Superior temporal gyrus (tissue), 1 donor: ENCODE results near the gene OSCP1.

Experiments
- DNase-seq: peaks from one replicate; pipeline ENCODE4 v3.0.0-alpha.2; 2016; ENCODE audit errors: extremely low spot score

The OSCP1 gene

GRCh38 chr1:36447450-36447849, 2.8 kb downstream of the OSCP1 start:
- no peak for DNase-seq

- no peak for DNase-seq
Observed at GRCh38 chr1:36446746-36447145, 3.5 kb downstream of the OSCP1 start.

GRCh38 chr1:36446271-36446670, 4.0 kb downstream of the OSCP1 start:
- DNase-seq = no peak

GRCh38 chr1:36443297-36443696, 7.0 kb downstream of the OSCP1 start:
- DNase-seq = no peak

GRCh38 chr1:36442337-36442736, 7.9 kb downstream of the OSCP1 start:
- DNase-seq = no peak

DNA sequence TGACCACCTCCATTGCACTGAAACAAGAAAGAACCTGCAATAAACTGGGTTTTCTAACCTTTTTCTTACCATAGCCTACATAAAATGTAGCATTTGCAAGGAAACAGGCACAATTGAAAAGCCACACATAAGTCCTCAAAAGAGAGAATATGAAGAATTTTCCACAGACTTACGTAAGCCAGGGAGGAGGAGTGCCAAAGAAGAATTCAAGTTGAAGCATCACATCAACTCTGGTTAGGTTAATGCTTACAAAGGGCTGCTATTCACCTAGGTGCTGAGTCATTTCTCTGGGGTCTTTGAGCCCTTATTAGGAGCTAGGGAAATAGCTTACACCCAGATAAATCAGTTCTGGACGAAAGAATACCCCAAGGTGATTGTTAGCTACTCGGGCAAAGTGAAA, 9.6 kb downstream of the OSCP1 start:
- no peak for DNase-seq

GRCh38 chr1:36440044-36440443, 10.2 kb downstream of the OSCP1 start:
- no peak for DNase-seq

DNA sequence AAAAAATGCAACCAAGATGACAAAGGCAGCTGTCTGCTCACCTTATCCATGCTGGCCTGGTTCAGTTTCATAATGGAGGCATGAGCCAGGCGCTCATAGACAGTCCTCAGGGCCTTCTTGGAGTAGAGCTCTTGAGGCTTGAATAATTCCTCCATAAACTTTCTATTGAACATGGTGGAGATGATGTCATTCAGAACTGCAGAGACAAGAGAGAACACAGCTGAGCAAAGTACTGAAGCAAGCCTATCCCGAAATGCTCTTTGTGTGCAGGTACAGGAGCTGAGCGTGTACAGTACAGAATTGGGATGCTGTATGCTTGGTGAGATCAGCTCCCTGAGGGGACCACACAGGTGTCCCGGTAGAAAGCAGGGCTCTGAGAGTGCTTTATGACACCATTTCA, 11.5 kb downstream of the OSCP1 start:
- DNase-seq = no peak

GRCh38 chr1:36436821-36437220, 13.4 kb downstream of the OSCP1 start:
- DNase-seq = no peak

- DNase-seq = no peak
Observed at GRCh38 chr1:36433102-36433501, 17.1 kb downstream of the OSCP1 start.

GRCh38 chr1:36432616-36433015, 17.6 kb downstream of the OSCP1 start:
- DNase-seq = no peak

DNA sequence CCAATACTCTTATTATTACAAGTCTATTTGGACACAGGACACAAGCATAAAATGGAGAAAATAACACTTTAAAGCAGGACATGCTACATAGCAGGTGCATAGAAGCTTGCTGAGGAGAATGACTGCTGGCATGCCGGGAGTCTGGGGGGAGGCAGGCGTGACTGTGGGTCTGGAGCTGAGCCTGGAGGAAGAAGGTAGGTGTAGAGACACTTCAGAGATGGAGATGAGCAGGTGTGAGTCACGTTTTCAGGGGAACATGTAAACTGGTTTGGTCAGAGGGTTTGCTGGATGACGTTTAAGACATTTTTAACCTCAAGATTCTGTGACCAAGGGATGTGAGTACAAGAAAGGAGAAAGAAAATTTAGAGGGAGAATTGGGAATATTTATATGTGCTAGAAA, 24.5 kb downstream of the OSCP1 start:
- DNase-seq = no peak

- no peak for DNase-seq
Observed at GRCh38 chr1:36421649-36422048, 28.6 kb downstream of the OSCP1 start.

GRCh38 chr1:36420836-36421317, 29.4 kb downstream of the OSCP1 start:
- DNase-seq = peak; percentile 92

DNA sequence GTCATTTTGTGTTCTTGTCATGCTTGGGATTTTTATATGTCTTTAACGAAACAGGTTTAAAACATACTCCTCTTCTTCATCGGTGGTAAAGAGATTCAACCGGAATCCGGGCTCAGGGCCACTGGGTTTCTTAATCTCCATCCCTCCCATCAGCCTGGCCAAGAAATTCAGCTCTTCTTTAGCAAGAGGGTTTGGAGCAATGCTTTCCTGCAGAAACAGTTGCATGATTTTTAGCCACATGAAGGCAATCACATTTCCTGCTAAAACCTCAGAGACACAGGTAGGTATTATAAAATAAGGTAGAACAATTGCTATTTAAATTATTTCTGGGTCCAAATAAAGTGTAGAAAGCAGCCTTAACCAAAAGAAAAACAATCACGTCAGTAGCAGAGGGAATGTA, 29.8 kb downstream of the OSCP1 start:
- no peak for DNase-seq

DNA sequence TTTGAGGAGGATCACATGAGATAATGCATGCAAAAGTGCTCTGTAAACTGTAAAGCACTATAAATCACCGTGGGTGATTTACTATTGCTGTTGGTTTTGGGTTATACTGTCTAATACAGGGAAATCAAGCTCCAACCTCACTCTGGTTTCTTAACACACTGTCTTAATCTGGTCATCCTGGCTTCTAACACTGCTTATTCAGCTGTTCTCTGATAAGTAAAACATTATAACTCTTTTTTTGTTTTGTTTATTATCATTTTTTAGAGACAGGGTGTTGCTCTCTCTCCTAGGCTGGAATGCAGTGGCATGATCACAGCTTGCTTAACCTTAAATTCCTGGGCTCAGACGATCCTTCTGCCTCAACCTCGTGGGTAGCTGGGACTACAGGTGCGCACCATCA, 30.7 kb downstream of the OSCP1 start:
- DNase-seq = no peak

DNA sequence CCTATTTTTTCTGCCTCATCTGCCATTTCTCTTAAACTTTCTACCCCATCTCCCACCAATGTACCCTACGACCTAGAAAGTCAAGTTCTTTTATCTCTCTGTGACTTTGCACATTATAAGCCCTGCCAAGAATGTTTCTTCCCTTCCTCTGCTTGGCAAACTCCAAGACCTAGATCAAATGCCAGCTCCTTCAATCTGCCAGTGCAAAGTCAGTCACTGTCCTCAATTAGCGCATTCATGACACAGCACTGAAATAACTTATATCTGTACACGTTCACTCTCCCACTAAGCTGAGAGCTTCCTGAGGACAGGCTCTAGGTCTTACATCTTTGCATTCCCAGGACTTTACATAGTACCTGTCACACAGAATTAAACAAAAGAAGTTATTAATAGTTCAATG, 31.1 kb downstream of the OSCP1 start:
- DNase-seq = no peak

DNA sequence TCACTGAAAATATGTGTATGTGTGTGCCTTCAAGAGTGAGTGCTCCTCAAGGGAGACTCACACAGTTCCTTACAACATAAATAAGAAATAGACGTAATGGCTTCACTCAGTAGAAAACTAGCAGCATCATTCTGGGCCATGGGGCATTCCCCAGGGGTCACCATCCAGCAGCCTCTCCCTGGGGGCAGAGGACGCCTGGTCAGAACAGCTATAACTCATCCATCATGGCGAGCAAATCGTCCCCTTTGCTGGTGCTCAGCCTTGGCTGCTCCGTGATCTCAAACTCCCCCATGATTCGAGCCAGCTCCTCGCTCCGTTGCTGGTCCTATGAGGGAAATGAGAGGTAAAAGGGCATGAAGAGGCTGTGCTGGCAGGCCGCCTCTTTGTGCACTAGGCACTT, 32.3 kb downstream of the OSCP1 start:
- DNase-seq = no peak

DNA sequence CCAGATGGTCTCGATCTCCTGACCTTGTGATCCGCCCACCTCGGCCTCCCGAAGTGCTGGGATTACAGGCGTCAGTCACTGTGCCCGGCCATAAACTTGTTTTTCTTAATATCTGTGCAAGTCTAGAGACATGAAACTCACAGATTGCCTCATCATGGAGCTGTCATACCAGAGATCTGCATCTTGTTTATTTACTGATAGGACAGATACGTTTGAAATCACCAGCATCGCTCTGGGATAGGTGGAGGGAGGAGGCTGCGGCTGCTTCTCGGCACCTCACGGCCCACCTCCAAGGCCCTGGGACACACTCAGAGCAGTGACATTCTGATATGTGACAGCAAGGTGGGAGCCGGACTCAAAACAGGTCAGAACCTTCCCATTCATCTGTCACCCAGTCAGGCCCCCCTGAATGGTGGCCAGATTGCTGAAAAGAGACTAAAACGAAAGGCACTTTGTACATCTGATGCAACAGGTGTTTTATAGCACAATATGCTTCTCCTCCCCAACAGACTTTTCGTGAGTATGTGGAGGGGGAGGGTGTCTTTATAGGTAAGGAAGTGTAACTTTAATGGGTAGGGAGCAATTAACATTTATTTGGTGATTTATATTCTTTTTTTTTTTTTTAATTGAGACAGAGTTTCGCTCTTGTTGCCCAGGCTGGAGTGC, 34.5 kb downstream of the OSCP1 start:
- DNase-seq = no peak

- no peak for DNase-seq
Observed at GRCh38 chr1:36414384-36414783, 35.9 kb downstream of the OSCP1 start.

DNA sequence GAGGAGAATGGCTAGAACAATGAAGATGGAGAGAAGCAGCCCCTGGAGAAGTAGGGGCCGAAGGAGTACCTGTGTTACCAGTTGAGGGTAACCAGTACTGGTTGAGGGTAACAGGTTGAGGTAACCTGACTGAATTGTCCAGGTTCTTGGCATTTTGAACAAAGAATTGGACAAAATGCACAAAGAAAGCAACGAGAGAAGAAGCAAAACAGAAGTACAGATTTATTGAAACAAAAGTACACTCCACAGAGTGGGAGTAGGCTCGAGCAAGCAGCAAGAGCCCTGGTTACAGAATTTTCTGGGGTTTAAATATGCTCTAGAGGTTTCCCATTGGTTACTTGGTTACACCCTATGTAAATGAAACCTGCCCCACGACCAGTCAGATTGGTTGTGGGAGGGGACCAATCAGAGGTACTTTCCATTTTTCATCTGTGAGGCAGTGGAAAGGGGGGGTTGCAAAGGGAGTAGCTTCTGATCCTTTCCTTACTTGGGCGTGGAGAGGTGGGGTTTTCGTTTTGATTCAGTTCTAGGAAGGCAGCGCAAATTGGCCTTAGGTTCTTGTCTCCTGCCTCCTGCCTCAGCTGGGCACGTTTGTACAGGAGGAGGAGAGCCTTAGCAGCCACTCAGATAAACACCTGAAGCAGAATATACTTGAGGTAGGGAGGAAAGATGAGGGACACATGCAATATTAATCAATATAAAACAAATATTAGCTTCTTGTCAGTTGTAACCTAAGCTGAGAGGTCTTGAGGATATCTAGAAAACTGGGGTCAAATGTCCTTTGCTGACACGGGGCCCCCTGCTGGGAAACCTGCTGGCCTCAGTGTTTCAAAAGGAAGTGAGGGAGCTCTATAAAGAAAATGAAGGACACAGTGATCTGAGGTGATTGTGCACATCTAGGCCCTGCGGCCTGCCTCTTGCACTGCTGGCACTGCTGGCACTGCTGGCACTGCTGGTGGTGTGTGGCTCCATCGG, 38.3 kb downstream of the OSCP1 start:
- no peak for DNase-seq

GRCh38 chr1:36408479-36408878, 41.8 kb downstream of the OSCP1 start:
- no peak for DNase-seq

DNA sequence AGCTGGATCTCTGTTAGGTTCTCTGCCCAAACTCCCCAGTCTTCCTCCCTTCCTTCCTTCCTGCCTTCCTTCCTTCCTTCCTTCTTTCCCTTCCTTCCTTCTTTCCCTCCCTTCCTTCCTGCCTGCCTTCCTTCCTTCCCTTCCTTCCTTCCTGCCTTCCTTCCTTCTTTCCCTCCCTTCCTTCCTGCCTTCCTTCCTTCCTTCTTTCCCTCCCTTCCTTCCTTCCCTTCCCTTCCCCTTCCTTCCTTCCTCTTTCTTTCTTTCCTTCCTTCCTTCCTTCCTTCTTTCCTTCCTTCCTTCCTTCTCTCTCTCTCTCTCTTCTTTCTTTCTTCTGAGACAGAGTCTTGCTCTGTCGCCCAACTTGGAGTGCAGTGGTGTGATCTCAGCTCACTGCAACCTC, 43.8 kb downstream of the OSCP1 start:
- DNase-seq = no peak
